ENCODE data around the gene ARAP3.
"Not testable (repeated sequence)": the region's sequence is repeated elsewhere in the genome, so short reads cannot be mapped to it uniquely, and the experiment has no call there.

Gene ARAP3

DNA sequence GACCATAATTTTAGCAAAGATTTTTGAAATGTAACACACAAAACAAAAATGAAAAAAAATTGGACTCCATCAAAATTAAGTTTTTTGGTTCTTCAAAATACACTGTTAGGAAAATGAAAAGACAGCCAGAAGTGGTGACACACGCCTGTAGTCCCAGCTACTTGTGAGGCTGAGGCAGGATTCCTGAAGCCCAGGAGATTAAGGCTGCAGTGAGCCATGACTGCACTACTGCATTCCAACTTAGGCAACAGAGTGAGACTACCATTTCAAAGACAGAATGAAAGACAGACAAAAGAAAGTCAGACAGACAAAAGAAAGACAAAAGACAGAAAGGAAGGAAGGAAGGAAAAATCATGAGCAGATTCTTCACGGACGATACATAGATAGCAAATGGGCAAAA, 70.7 kb downstream of the ARAP3 start:
- DNase-seq = no peak

GRCh38 chr5:141609921-141610320, 72.1 kb downstream of the ARAP3 start:
- not testable (repeated sequence) for DNase-seq

DNA sequence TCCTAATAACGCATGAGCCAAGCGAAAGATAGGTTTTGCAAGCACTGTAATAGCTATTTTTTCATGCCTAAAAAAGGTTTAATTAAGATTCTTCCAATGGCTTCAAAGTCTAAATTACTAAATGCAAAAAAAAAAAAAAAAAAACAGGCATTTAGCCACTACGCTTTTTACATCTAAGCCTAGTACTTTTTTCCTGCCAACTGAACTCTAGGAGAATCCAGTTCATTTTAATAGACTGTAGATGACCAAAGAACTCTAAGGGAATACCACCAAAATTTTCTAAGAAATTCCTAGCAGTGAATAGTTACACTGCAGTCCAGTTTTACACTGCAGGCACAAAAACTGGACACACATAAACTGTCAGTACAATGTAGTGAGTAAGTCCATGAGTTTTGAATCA, 73.0 kb downstream of the ARAP3 start:
- no peak for DNase-seq

GRCh38 chr5:141608557-141608956, 73.5 kb downstream of the ARAP3 start:
- no peak for DNase-seq

DNA sequence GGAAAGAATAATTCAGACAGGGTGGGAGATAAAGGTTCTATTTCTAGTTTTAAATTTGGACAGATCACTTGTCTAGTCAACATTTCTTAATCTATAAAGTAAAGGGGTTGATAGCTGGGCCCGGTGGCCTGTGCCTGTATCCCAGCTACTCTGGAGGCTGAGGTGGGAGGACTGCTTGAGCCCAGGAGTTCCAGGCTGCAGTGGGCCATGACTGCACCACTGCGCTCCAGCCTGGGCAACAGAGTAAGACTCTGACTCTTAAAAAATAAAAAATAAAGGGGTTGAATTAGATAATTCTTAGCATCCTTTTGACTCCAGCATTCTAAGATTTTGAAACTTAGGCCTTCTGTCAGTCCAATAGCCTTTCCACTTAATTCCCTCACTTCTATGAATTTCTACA, 74.0 kb downstream of the ARAP3 start:
- no peak for DNase-seq

DNA sequence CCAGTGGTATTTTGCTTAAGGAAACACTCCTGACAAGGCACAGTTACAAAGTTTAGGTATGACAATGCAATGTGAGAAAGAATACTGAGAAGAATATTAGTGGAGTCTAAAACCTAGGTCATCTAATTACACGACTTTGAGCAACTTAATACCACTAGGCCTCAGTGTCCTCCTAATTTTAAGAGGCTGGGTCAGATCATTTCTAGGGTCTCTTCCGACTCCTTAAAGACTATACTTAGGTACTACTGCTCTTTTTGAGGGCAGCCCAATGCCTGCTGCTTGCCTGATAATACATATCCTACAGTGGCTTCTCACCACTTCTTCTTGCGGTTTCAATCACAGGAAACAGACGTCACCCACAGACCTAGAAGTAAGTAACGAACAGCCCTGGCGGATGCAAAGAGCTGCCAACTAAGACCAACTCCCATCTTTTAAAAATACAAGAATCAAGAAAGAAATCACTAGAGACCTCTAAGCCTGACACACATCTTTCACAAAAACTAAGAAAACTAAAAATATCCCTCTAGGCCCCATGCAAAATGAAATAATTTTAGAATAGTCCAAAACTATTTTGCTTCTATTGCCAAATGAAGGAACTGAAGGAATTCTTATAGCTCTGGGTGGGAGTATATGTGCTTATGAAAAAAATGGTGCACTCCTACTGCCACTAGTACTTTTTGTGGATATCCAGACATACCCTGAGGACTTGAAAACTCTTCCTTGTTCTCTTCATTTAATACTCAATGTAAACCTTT, 76.3 kb downstream of the ARAP3 start:
- DNase-seq = no peak

DNA sequence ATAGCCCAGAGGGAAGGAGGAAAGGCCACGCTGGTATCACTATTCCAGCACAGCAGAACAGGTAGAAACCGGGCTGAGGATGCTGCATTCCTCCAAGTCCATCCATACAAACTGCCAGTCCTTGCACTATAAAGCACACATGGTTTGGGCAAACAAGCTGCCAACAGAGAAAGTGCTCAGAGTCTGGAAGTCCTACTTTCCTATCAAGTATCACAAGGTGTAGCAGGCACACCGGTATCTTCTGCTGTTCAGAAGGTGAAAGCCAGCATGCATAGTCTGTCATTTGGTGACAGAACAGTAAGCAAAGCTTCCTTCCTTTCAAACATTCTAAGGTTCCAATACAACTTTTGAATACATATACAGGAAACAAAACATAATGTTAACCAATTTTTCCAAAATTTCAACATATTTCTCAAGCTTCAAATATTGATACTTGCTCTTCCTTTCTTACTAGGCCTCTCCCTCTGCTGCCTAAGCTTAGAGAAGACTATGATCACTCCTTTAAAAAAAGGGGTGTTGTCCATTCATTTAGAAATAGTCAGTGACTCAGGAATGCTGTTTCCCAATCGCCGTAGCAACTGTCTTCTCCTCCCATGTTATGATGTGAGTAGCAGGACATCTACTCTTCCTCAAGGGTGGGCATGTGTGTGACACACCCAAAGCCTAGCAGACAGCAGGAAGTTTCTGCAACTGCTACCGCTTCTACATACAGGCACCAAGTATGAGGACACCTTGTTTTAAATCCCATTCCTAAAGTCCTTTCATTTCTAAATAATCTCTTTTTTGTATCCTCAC, 77.9 kb downstream of the ARAP3 start:
- peak; percentile 89 to 97 for DNase-seq

Measured in SW 1271 (cell line).